SJCRH30 (cell line): ENCODE measurements around the gene RAB11FIP5. TPM values are rescaled to one million over a fixed set of nuclear protein-coding genes. Genes with fewer than 3 reads are reported as not detected.

ENCODE experiments used
- DNase-seq, 2 experiments: peaks; one replicate each; pipeline ENCODE4 v3.0.0-alpha.2; 2015 to 2020
- H3K27ac ChIP-seq: fragments of 250-450 bp; sonication (Bioruptor Pico); 2 replicates; pipeline ENCODE4 v1.5.1; 2020; ENCODE audit warnings: mild to moderate bottlenecking, moderate library complexity
- H3K27me3 ChIP-seq: fragments of 250-450 bp; sonication (Bioruptor Pico); 2 replicates; pipeline ENCODE4 v1.5.1; 2020; ENCODE audit warnings: mild to moderate bottlenecking, moderate library complexity
- H3K36me3 ChIP-seq: fragments of 250-450 bp; sonication (Bioruptor Pico); 2 replicates; pipeline ENCODE4 v1.5.1; 2020; ENCODE audit warnings: mild to moderate bottlenecking, moderate library complexity
- H3K4me1 ChIP-seq: fragments of 250-450 bp; sonication (Bioruptor Pico); 2 replicates; pipeline ENCODE4 v1.5.1; 2020; ENCODE audit warnings: mild to moderate bottlenecking, moderate library complexity
- H3K4me3 ChIP-seq: fragments of 250-450 bp; sonication (Bioruptor Pico); 2 replicates; pipeline ENCODE4 v1.5.1; 2020; ENCODE audit warnings: mild to moderate bottlenecking, moderate library complexity
- H3K9me3 ChIP-seq: fragments of 250-450 bp; sonication (Bioruptor Pico); replicated peaks from 2 replicates; pipeline ENCODE4 v1.5.1; 2020; ENCODE audit warnings: mild to moderate bottlenecking, moderate library complexity
- total RNA-seq: library from RNA; depleted of rRNA; stranded (reverse); fragments of >200 nt; shearing (Covaris generic); gene quantifications from 2 replicates; pipeline ENCODE4 v1.2.3, GENCODE V29; 2014

RAB11FIP5 gene
- total RNA-seq, 1 experiment from 2014 or later: 8.1 TPM

DNA sequence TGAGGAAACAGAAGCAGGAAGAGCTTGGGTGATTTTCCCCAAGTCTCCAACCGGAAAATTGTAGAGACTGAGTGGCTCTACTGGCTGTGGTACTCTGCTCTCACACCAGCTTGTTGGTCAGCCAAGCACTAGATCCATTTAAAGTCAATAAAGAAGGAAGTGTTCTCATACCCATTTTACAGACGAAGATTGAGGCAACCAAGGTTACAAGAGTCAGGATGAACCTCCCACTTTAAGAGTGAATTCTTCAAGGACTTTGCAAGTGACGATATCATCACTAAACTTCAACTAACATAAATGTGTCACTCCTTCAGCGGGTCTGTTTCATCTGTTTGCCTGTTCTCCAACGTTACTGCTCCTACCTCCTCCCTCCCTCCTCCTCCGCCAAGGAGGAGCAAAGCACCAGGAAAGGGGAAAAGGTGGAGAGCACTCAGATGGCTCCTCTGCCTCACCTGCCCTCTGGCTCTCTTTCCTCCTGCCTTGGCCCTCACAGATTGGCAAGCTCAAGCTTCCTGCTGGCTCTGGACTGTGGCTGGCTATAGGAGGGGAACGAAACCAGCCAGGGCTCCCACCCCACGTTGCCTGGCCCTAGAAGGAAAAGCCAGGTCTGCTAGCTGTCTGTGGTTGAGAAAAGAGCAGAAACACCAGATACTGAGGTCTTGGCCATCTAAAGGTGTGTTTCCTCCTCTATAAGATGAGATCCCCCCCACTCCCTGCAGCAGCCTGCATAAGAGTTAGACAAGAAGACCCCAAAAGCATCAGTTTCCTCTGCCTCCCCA lies 3.6 kb upstream of the RAB11FIP5 start:
- Histone ChIP-seq H3K4me3 (no peak overlapping the region), H3K27ac (no peak overlapping the region), H3K36me3 (no peaks in the 10 kb centered on the region), H3K4me1 (no peaks in the 10 kb centered on the region; the same call in 1 of the 2 replicates), H3K9me3 (0 out of 2 replicates have a peak, but pooled peaks cover 4% of the 10 kb centered on the region), H3K27me3 (peaks cover 7% of the 10 kb centered on the region; the same call in 1 of the 2 replicates)
- no peak for DNase-seq

DNA sequence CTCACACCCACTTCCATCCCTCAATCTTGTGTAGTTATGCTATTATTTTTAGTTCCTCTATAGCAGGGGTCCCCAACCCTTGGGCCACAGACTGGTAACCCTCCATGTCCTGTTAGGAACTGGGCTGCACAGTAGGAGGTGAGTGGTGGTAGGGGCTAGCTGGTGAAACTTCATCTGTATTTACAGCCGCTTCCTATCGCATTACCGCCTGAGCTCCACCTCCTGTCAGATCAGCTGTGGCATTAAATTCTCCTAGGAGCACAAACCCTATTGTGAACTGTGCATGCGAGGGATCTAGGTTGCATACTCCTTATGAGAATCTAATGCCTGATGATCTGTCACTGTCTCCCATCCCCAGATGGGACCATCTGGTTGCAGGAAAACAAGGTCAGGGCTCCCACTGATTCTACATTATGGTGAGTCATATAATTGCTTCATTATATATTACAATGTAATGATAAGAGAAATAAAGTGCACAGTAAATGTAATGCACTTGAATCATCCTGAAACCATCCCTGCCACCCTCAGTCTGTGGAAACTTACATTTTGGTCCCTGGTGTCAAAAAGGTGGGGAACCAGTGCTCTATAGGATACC lies 1.6 kb upstream of the RAB11FIP5 start:
- Histone ChIP-seq H3K27ac (no peak overlapping the region), H3K4me1 (peaks cover 5% of the 10 kb centered on the region), H3K4me3 (no peak overlapping the region), H3K27me3 (peaks cover 3% of the 10 kb centered on the region; the same call in 1 of the 2 replicates), H3K9me3 (no peaks in the 10 kb centered on the region), H3K36me3 (no peaks in the 10 kb centered on the region)
- DNase-seq: peak in 1 of 2 experiments; percentile 27

DNA sequence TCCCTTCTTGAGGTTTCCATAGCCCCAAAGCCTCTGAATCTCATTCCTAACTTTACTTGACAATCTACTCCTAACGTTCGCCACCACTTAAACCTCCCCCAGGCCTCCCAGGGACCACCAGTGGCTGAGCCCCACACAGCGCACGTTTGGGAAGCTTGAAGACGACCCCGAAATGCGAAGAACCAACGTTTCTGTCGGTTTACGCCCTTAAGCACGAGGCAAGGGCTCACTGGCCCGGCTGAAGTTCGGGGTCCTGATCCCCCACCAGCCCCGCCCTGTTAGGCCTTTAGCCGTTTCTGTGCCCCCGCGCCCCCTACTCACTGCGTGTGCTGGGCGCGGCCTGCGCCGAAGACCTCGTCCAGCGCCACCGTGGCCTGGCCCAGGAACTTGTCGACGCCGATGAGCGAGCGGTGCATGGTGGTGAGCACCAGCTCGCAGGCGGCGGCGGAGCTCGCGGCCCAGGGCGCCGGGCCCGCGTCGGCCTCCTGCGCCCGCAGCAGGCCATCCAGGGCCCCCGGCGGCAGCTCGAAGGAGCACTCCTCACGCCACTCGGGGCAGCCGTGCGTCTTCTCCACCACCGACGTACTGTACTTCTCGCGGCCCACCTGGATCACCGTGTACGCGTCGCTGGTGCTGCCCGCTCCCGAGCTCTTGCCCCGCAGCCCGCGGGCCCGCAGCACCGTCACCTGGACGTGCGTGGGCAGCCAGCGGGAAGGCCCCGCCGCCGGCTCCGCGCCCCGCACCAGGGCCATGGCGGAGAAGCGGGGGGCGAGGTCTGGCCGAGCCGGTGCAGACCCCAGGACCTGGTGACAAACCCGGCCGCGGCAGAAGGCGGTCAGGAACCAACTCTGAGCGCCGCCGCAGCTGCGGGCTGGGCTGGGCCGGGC lies 479 bp downstream of the RAB11FIP5 start:
- no peaks in the 10 kb centered on the region for H3K9me3 ChIP-seq
- H3K36me3 ChIP-seq: no peaks in the 10 kb centered on the region
- peak overlapping the region; percentile 85 for H3K4me3 ChIP-seq
- peaks cover 14% of the 10 kb centered on the region for H3K4me1 ChIP-seq
- no peaks in the 10 kb centered on the region for H3K27me3 ChIP-seq
- no peak overlapping the region for H3K27ac ChIP-seq
- DNase-seq: no peak

DNA sequence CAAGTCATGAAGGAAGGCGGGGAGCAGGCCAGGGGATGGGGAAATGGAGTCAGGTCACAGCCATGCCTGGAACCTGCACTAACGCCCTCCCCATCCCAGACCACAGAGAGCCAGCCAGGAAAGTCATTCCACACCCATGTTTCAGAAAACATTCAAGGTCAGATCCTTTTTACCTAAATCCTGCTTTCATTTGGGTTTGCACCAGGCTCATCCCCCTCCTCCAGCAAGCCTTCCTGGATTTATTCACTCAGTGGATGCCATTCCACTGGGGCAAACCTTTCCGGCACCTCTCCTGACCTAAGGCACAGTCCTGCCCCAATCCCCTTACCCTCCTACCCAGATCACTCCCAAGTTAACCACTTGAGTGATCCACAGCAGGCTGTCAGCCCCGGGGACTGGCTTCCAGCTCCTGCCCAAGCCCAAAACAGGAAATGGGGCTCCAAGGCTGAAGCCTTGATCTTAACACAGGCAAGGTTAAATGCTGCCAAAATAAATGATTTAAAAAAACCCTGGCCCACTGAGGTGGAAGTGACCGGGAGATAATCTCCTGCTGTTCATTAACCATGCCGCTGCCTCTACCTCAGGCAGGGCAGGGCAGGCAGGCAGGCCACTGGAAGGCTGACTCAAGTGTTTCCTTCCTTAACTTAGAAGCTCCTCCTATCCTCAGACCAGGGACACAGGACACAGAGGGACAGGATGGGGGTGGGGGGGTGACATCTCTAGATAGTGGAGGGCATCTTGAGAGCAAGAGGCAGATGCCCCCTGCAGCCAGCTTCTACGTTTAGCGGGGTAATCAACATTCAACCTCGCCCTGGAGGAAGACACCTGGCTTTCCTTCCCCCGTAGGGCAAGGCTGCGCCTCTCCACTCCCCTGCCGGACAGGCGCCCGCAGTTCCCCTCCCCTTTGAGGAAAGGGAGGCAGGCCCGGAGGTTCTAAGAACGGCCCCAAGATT lies 1.4 kb downstream of the RAB11FIP5 start:
- Histone ChIP-seq H3K4me1 (peaks cover 19% of the 10 kb centered on the region), H3K27me3 (no peaks in the 10 kb centered on the region), H3K36me3 (no peaks in the 10 kb centered on the region), H3K27ac (no peak overlapping the region), H3K4me3 (peak overlapping the region; percentile 85), H3K9me3 (no peaks in the 10 kb centered on the region)
- DNase-seq: peak in 1 of 2 experiments; percentile 48

DNA sequence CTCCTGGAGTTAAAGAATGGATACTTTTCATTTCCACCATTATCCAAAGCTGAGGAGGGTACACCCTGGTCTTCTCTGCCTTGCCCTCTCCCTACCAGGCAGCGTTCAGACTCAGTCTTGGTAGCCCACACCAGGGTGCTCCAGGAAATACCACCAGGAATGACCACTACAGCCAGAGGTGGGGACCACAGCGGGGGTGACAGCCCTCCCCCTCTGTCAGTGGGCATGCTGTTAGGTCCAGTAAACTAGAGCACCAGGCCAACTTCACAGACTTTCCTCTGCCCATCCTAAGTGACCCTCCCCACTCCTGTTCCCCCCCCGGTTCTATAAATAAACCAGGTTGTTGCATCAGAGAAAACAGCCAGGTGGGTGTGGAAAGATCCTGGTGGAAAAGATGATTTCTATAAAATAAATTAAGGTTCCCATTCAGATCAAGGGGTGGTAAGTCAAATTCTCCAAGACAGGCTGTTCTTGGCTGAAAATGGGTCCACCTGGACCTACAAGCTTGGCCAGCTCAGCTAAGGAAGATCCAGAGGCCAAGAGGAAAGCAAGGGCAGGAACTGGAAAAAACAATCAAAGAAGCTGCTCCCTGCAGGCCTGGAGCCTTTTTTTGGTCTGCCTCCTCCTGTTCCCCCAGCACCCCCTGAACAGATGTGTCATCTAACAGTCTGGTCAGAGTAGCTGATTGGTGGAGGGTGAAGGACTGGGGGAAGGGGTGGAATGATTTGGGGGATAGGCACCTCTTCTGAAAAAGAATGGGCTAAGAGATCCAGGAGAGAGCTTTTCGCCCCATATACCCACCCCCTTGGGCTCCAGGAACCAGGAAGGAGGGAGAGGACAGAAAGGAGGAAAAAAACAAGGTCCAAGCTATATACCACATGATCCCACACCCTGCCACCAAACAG lies 2.3 kb downstream of the RAB11FIP5 start:
- peaks cover 19% of the 10 kb centered on the region for H3K4me1 ChIP-seq
- H3K9me3 ChIP-seq: no peaks in the 10 kb centered on the region
- H3K36me3 ChIP-seq: no peaks in the 10 kb centered on the region
- H3K4me3 ChIP-seq: no peak overlapping the region
- H3K27ac ChIP-seq: no peak overlapping the region
- H3K27me3 ChIP-seq: no peaks in the 10 kb centered on the region
- peak in 1 of 2 experiments; percentile 43 for DNase-seq

DNA sequence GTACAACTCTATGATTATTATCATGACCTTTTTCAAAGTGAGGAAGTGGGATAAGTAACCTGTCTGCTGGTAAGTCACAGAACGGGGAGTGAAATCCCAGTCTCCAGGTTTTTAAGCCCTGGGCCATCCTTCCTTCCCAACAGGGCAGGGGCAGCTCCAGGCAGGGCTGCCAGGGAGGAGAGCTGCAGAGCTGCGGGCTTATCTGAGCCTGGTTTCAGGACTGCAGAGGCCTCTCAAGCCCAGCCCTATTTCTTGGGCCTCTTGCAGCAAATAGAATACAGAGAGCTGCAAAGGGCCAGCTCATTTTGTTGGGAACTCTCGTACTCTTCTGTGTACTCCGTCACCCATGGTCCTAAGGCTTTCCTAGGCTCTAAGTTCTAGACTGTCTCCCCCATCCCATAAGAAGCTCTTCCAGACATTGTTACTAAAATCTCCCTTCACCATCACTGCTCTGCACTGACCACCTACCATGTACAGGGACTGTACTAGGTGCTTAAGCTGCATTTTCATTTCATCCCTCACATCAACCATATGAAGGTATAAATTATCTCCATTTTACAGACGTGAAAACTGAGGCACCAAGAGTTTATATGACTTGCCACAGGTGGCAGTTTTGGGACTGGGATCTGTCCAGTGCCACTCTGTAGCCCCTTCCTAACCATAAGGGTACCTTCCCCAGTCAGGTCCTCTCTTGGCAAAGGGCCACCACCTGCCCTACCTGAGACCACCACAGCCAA lies 3.1 kb downstream of the RAB11FIP5 start:
- no peak for DNase-seq
- Histone ChIP-seq H3K9me3 (no peaks in the 10 kb centered on the region), H3K27ac (no peak overlapping the region), H3K4me1 (peaks cover 19% of the 10 kb centered on the region), H3K36me3 (no peaks in the 10 kb centered on the region), H3K4me3 (no peak overlapping the region), H3K27me3 (no peaks in the 10 kb centered on the region)

DNA sequence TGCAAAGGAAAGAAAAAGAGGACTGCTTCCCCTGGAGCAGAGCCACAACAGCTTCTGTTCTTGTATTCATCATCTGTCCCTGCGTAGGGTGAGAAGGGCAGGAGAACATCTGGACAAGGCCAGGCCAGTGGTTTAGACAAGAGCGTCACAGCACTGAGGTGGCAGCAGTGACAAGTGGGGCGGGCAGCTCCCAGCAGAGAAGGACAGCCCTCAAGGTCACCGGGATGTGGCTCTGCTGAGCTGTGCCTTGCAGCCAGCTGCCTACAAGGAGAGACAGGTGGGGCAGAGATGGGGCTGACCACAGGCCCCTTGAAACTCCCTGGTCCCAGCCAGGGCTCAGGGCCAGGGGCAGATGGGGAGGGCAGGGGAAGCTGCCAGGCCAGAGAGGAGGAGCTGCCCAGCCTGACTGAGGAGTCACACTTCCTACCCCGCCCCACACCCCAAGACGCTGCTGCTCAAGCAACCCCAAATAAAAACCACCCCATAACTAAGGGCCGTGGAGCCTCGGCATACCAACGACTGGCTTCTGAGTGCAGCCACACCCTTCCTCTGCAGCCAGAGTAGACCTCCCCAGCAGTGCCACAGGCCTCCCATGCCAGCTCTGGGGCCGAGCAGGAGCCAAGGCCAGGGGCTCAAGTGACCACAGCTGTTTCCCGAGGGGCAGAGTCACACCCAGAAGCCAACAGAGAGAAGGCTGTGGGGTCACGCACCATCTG lies 5.4 kb downstream of the RAB11FIP5 start:
- DNase-seq: peak; percentile 61 to 65

DNA sequence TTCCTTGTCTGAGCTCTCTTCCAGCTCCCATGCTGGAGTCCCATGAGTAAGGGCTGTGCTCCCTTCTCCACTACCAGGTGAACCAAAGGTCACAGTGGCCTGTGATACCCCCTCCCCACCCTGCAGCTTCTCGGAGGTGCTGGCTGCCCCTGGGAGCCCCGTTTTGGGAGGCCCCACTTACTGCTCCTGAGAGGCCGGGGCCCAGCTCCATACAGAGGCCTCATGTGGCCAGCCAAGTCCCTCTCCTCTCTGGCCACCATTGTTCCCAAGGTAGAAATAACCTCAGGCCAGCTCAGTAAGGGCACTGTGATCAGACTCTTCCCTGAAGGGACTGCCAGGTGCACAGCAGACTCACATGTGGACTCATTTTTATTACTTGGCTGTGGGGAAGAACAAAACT lies 6.0 kb downstream of the RAB11FIP5 start:
- 0 out of 2 replicates have a peak overlapping the region, but pooled peaks have one; percentile 1 for H3K27ac ChIP-seq
- H3K36me3 ChIP-seq: no peaks in the 10 kb centered on the region
- no peaks in the 10 kb centered on the region for H3K27me3 ChIP-seq
- H3K4me1 ChIP-seq: peaks cover 19% of the 10 kb centered on the region
- H3K4me3 ChIP-seq: no peak overlapping the region
- no peak for DNase-seq
- H3K9me3 ChIP-seq: no peaks in the 10 kb centered on the region

More for the DNA sequence above, 5.4 kb downstream of the RAB11FIP5 start:
- Histone ChIP-seq H3K4me1 (peaks cover 19% of the 10 kb centered on the region), H3K36me3 (no peaks in the 10 kb centered on the region), H3K4me3 (no peak overlapping the region), H3K27ac (peak overlapping the region; percentile 29), H3K27me3 (no peaks in the 10 kb centered on the region), H3K9me3 (no peaks in the 10 kb centered on the region)

DNA sequence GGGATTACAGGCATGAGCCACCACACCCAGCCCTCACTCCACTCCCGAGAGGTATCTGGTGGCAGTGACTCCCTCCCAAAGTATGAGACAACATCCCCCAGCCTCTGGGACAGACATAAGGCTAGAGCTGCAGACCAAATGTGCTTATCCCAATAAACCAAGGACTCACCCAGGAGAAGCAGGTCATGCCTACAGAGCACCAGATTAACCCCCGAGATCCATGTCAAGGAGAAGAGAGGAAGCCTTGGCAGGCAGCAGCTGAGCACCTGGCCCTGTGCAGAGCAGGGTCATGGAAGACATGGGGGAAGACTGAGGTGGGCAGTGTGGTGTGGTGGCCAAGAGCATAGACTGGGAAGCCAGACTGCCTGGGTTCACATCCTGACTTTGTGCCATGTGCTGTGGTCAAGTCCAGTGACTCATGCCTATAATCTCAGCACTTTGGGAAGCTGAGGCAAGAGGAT lies 7.2 kb downstream of the RAB11FIP5 start:
- no peak overlapping the region for H3K4me3 ChIP-seq
- H3K27me3 ChIP-seq: no peaks in the 10 kb centered on the region
- peaks cover 15% of the 10 kb centered on the region for H3K4me1 ChIP-seq
- no peak for DNase-seq
- no peaks in the 10 kb centered on the region for H3K36me3 ChIP-seq
- H3K27ac ChIP-seq: no peak overlapping the region
- H3K9me3 ChIP-seq: no peaks in the 10 kb centered on the region

DNA sequence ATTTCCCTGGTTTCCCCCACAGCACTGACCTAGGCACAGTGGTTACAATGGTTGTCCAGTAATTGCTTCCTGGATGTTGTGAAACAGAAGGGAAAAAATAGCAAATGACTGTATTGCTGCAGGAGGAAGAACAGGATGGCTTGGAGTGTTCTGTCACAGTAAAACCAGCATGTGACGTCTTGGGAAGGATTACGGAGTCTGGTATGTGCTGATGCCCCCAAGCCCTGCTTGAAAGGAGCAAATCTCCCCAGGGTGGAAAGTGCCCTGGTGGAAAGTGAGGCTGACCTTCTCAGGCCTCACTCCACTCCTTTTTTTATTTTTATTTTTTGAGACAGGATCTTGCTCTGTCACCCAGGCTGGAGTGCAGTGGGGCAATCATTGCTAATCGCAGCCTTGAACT lies 7.8 kb downstream of the RAB11FIP5 start:
- Histone ChIP-seq H3K27ac (no peak overlapping the region), H3K9me3 (no peaks in the 10 kb centered on the region), H3K4me3 (no peak overlapping the region), H3K36me3 (no peaks in the 10 kb centered on the region), H3K27me3 (no peaks in the 10 kb centered on the region), H3K4me1 (peaks cover 14% of the 10 kb centered on the region)
- no peak for DNase-seq

DNA sequence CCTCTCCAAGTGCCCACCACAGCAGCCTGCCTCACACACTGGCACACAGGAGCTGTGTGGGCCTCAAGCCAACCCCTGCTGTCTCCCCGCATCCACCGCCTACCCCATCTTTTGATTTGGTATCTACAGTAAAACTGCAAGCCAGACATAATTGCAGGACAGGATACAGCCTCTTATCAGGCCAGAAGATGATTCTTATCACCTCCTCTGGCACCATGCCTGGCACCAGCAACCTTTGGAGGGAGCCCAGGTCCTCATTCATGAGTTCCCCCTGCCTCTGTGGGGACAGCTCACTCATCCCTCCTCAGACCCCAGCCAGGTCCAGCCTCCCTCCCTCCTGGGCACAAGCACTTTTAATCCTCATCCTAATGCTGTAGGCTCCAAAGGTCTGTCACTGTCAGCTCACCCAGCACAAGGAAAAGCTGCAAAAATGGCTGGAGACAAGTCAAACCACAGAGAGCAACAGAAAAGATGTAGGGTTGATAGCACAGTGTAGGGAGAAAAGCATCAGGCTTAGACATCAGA lies 9.7 kb downstream of the RAB11FIP5 start:
- Histone ChIP-seq H3K9me3 (no peaks in the 10 kb centered on the region), H3K27me3 (0 out of 2 replicates have a peak, but pooled peaks cover under 1% of the 10 kb centered on the region), H3K36me3 (no peaks in the 10 kb centered on the region), H3K4me3 (no peak overlapping the region), H3K27ac (no peak overlapping the region), H3K4me1 (peaks cover 13% of the 10 kb centered on the region)
- DNase-seq: no peak
